Dermis microvascular lymphatic vessel endothelial cell (primary cell): ENCODE data around the gene C1QA. TPM values are rescaled to one million over a fixed set of nuclear protein-coding genes. Genes with fewer than 3 reads are reported as not detected.

ENCODE experiments used
- DNase-seq, 2 donors: peaks; one replicate each; pipeline versions ENCODE4 v3.0.0 to v3.0.0-alpha.2; 2010; ENCODE audit warnings: low read depth in 2 of 2
- total RNA-seq: library from RNA; depleted of rRNA; stranded (reverse); fragments of >200 nt; gene quantifications from 2 replicates; pipeline ENCODE4 v1.2.1, GENCODE V29; 2014

C1QA gene
- not detected in 2 replicates for total RNA-seq

GRCh38 chr1:22636353-22636752, at the start of gene C1QA:
C1QA (plus strand) TSS chr1:22636628; CDS start chr1:22637617, 989 bp downstream.
- no peak for DNase-seq

- DNase-seq: no peak
Measured at GRCh38 chr1:22587247-22587646, 49.2 kb upstream of the C1QA start.

GRCh38 chr1:22588899-22589422, 47.5 kb upstream of the C1QA start:
- no peak for DNase-seq

- DNase-seq: no peak
Measured at GRCh38 chr1:22591576-22591975, 44.9 kb upstream of the C1QA start.

GRCh38 chr1:22592051-22592450, 44.4 kb upstream of the C1QA start:
- DNase-seq: no peak

- DNase-seq: no peak
Measured at GRCh38 chr1:22592919-22593790, 43.3 kb upstream of the C1QA start.

GRCh38 chr1:22594396-22594795, 42.0 kb upstream of the C1QA start:
- DNase-seq: no peak

GRCh38 chr1:22595108-22595507, 41.3 kb upstream of the C1QA start:
- no peak for DNase-seq

GRCh38 chr1:22597301-22597965, 39.0 kb upstream of the C1QA start:
- DNase-seq: no peak

- no peak for DNase-seq
Measured at GRCh38 chr1:22597996-22598395, 38.4 kb upstream of the C1QA start.

- no peak for DNase-seq
Measured at GRCh38 chr1:22598736-22599135, 37.7 kb upstream of the C1QA start.

GRCh38 chr1:22600071-22600816, 36.2 kb upstream of the C1QA start:
- no peak for DNase-seq

GRCh38 chr1:22600817-22601605, 35.4 kb upstream of the C1QA start:
- no peak for DNase-seq

GRCh38 chr1:22601610-22602009, 34.8 kb upstream of the C1QA start:
- no peak for DNase-seq

GRCh38 chr1:22602060-22602740, 34.2 kb upstream of the C1QA start:
- DNase-seq: no peak

- DNase-seq: no peak
Measured at GRCh38 chr1:22606161-22606560, 30.3 kb upstream of the C1QA start.

GRCh38 chr1:22607154-22607553, 29.3 kb upstream of the C1QA start:
- no peak for DNase-seq

- no peak for DNase-seq
Measured at GRCh38 chr1:22608361-22608760, 28.1 kb upstream of the C1QA start.

- DNase-seq: no peak
Measured at GRCh38 chr1:22609291-22609690, 27.1 kb upstream of the C1QA start.

GRCh38 chr1:22611530-22611947, 24.9 kb upstream of the C1QA start:
- DNase-seq: peak; percentile 25 to 65
